GM12878 (cell line): ENCODE results near the gene CDPF1.

Source experiments
- BACH1 ChIP-seq: fragments of 450-650 bp; IDR thresholded peaks from 2 replicates; pipeline ENCODE4 v1.6.1; 2017; ENCODE audit warnings: mild to moderate bottlenecking, borderline replicate concordance
- EED ChIP-seq: sonication (generic); IDR thresholded peaks from 2 replicates; pipeline ENCODE4 v1.6.1; 2016; ENCODE audit warnings: antibody characterized with exemption, low read depth
- FOXM1 ChIP-seq: IDR thresholded peaks from 2 replicates; pipeline ENCODE4 v1.6.1; 2012; ENCODE audit warnings: low read depth, mild to moderate bottlenecking, inconsistent platforms, low read length, moderate library complexity
- HDAC2 ChIP-seq: fragments of 200-600 bp; sonication (generic); IDR thresholded peaks from 2 replicates; pipeline ENCODE4 v1.6.1; 2017
- POLR2A ChIP-seq: IDR thresholded peaks from 2 replicates; pipeline ENCODE4 v1.6.1; 2011; ENCODE audit warnings: low read depth, mild to moderate bottlenecking, low read length
- POLR2AphosphoS2 ChIP-seq: IDR thresholded peaks from 2 replicates; pipeline ENCODE4 v1.6.1; 2011; ENCODE audit warnings: low read depth, mild to moderate bottlenecking, low read length, improper control_type of control experiment, moderate library complexity
- ZNF384 ChIP-seq: IDR thresholded peaks from 2 replicates; pipeline ENCODE4 v1.6.1; 2012; ENCODE audit warnings: low read depth, mild to moderate bottlenecking, low read length, improper control_type of control experiment, borderline replicate concordance
- TF ChIP-seq, protein P1 (sequence below), 3 experiments: IDR thresholded peaks in 2 of 3; conservative IDR thresholded peaks in 1 of 3; 2 replicates each; pipeline ENCODE4 v1.5.1; 2011; ENCODE audit warnings: low read depth in 3 of 3, low read length in 3 of 3, mild to moderate bottlenecking in 3 of 3, control low read depth in 2 of 3, moderate library complexity in 2 of 3, inconsistent platforms in 1 of 3, mixed read lengths in 1 of 3; ENCODE audit not compliant: control insufficient read depth in 2 of 3, insufficient read depth in 1 of 3; ENCODE audit errors: extremely low read depth in 1 of 3

DNA sequence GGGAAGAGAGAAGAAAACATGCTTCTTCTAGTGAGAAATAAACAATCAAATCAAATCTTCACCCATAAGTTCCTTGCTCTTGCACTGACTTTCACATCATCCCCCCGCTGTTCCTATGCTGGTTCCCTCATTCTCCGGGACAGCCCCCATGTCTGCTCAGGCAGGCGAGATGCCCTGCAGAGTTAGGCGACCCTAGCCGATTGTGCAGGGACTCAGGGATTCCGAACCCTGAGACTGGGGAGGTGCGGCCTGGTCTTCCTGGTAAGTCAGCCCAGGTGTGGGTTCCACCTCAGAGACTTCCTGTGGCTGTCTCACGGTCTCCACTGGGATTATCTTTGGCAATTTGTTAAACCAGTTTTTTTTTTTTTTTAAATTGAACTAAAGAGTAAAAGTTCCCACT, 24.3 kb upstream of the CDPF1 start:
- TF ChIP-seq POLR2AphosphoS2 (no peak), POLR2A (no peak), EED (no peak), FOXM1 (no peak), BACH1 (no peak), ZNF384 (no peak), HDAC2 (no peak)
- TF ChIP-seq, protein P1, sequence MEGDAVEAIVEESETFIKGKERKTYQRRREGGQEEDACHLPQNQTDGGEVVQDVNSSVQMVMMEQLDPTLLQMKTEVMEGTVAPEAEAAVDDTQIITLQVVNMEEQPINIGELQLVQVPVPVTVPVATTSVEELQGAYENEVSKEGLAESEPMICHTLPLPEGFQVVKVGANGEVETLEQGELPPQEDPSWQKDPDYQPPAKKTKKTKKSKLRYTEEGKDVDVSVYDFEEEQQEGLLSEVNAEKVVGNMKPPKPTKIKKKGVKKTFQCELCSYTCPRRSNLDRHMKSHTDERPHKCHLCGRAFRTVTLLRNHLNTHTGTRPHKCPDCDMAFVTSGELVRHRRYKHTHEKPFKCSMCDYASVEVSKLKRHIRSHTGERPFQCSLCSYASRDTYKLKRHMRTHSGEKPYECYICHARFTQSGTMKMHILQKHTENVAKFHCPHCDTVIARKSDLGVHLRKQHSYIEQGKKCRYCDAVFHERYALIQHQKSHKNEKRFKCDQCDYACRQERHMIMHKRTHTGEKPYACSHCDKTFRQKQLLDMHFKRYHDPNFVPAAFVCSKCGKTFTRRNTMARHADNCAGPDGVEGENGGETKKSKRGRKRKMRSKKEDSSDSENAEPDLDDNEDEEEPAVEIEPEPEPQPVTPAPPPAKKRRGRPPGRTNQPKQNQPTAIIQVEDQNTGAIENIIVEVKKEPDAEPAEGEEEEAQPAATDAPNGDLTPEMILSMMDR (IDR thresholded peaks at IDR 0.05 in 2 of 3, conservative IDR thresholded peaks at IDR 0.05 in 1 of 3; ENCODE audit: control insufficient read depth in 2 of 3, extremely low read depth in 1 of 3, insufficient read depth in 1 of 3, low read depth in 3 of 3, low read length in 3 of 3): no peak
